AG08396 (cell line): Measurements from ENCODE around the gene ZNF75A.

Source experiments
- DNase-seq: peaks from one replicate; pipeline ENCODE4 v3.0.0; 2012; ENCODE audit warnings: low spot score, mixed read lengths

Gene ZNF75A

GRCh38 chr16:3289998-3290673 is 15.2 kb upstream of the ZNF75A start:
- no peak for DNase-seq

GRCh38 chr16:3292604-3293003 is 12.7 kb upstream of the ZNF75A start:
- peak; percentile 62 for DNase-seq

GRCh38 chr16:3295209-3295608 is 10.1 kb upstream of the ZNF75A start:
- no peak for DNase-seq

GRCh38 chr16:3295783-3296182 is 9.5 kb upstream of the ZNF75A start:
- DNase-seq: no peak

GRCh38 chr16:3304370-3304769 is 927 bp upstream of the ZNF75A start:
- DNase-seq: no peak

- DNase-seq: no peak
Observed at GRCh38 chr16:3306078-3306477, 781 bp downstream of the ZNF75A start.

- DNase-seq: no peak
Observed at GRCh38 chr16:3311496-3311895, 6.2 kb downstream of the ZNF75A start.

GRCh38 chr16:3317315-3317999 is 12.2 kb downstream of the ZNF75A start:
- DNase-seq: no peak

GRCh38 chr16:3321816-3322215 is 16.5 kb downstream of the ZNF75A start:
- DNase-seq: no peak

GRCh38 chr16:3327514-3327913 is 22.2 kb downstream of the ZNF75A start:
- no peak for DNase-seq

- DNase-seq: no peak
Observed at GRCh38 chr16:3328104-3328503, 22.8 kb downstream of the ZNF75A start.

GRCh38 chr16:3328643-3329042 is 23.3 kb downstream of the ZNF75A start:
- no peak for DNase-seq

GRCh38 chr16:3346041-3346440 is 40.7 kb downstream of the ZNF75A start:
- no peak for DNase-seq

GRCh38 chr16:3347586-3347985 is 42.3 kb downstream of the ZNF75A start:
- no peak for DNase-seq

- no peak for DNase-seq
Observed at GRCh38 chr16:3348547-3349167, 43.4 kb downstream of the ZNF75A start.

- no peak for DNase-seq
Observed at GRCh38 chr16:3349175-3349574, 43.9 kb downstream of the ZNF75A start.

GRCh38 chr16:3355589-3355988 is 50.3 kb downstream of the ZNF75A start, which contains the start of gene OR2C1:
TSS of gene OR2C1 (plus strand) at chr16:3355889. CDS start at chr16:3355941, 52 bp downstream.
- no peak for DNase-seq

GRCh38 chr16:3356118-3356517 is 50.8 kb downstream of the ZNF75A start:
- no peak for DNase-seq

- no peak for DNase-seq
Observed at GRCh38 chr16:3358871-3359270, 53.6 kb downstream of the ZNF75A start.

GRCh38 chr16:3362931-3363330 is 57.6 kb downstream of the ZNF75A start:
- no peak for DNase-seq

GRCh38 chr16:3363793-3364192 is 58.5 kb downstream of the ZNF75A start:
- DNase-seq: no peak

- peak; percentile 96 for DNase-seq
Observed at GRCh38 chr16:3364774-3365427, 59.6 kb downstream of the ZNF75A start.
